Kidney (tissue), 14 donors: ENCODE data around the gene PLEKHG5. TPM values are rescaled to one million over a fixed set of nuclear protein-coding genes. Genes with fewer than 3 reads are reported as not detected.

ENCODE experiments used
- DNase-seq, 5 donors: peaks; one replicate each; pipeline ENCODE4 v3.0.0-alpha.2; 2013 to 2020
- FAIRE-seq: peaks from 2 replicates; lab custom pipeline; 2012; peaks lifted over from hg19 to GRCh38; lab: Jason Lieb, UNC
- H3K27ac ChIP-seq, 2 donors: one replicate each; pipeline ENCODE4 v1.7.0; 2013; ENCODE audit warnings: low read depth in 2 of 2, low read length in 2 of 2, inconsistent platforms in 1 of 2
- H3K27me3 ChIP-seq: one replicate; pipeline ENCODE4 v1.7.1; 2013; ENCODE audit warnings: low read length, inconsistent platforms; ENCODE audit not compliant: control insufficient read depth, insufficient read depth
- H3K36me3 ChIP-seq, 3 donors: one replicate each; pipeline versions ENCODE4 v1.7.0 to v1.7.1; 2013; ENCODE audit warnings: low read length in 3 of 3, control low read depth in 1 of 3, inconsistent platforms in 1 of 3; ENCODE audit not compliant: insufficient read depth in 3 of 3, control insufficient read depth in 2 of 3
- H3K4me1 ChIP-seq, 3 donors: one replicate each; pipeline versions ENCODE4 v1.7.0 to v1.7.1; 2013; ENCODE audit warnings: low read length in 3 of 3, inconsistent platforms in 1 of 3, low read depth in 1 of 3; ENCODE audit not compliant: control insufficient read depth in 2 of 3, insufficient read depth in 2 of 3
- H3K4me3 ChIP-seq, 3 donors: one replicate each; pipeline versions ENCODE4 v1.7.0 to v1.8.1; 2013; ENCODE audit warnings: low read length in 3 of 3, control low read depth in 1 of 3, inconsistent platforms in 1 of 3
- H3K9ac ChIP-seq, 3 donors: one replicate each; pipeline versions ENCODE4 v1.7.0 to v1.7.1; 2013; ENCODE audit warnings: low read length in 3 of 3, control low read depth in 1 of 3, inconsistent platforms in 1 of 3
- H3K9me3 ChIP-seq, 3 donors: one replicate each; pipeline versions ENCODE4 v1.7.0 to v1.7.1; 2013; ENCODE audit warnings: low read length in 3 of 3, control low read depth in 1 of 3, inconsistent platforms in 1 of 3; ENCODE audit not compliant: control insufficient read depth in 2 of 3, insufficient read depth in 1 of 3
- CTCF ChIP-seq: IDR thresholded peaks from 3 replicates; pipeline ENCODE4 v1.5.1; 2012; ENCODE audit warnings: mild to moderate bottlenecking, moderate library complexity, borderline replicate concordance; ENCODE audit not compliant: insufficient read depth; ENCODE audit errors: extremely low read depth
- intact Hi-C: fragments of 100-400 bp; cut with DNase I; formaldehyde crosslinking; loops from one replicate; pipeline ENCODE4 v1.11.1; 2022
- polyA plus RNA-seq: library from polyadenylated mRNA; stranded (reverse); fragments of 350-450 nt; fragmentation: Illumina TruSeq; extraction: RNeasy Lipid Tissue Mini Kit (QIAGEN cat#74804); gene quantifications from one replicate; pipeline ENCODE4 v1.2.3, GENCODE V29; 2014; ENCODE audit warnings: low read depth, low replicate concordance; ENCODE audit not compliant: insufficient read depth
- total RNA-seq: library from RNA; stranded (reverse); fragmentation: NEBNext Ultra II Directional; extraction: Animal tissue kit (Norgen Biotek cat#: 25700); gene quantifications from one replicate; pipeline ENCODE4 v1.2.1, GENCODE V29; 2021
- donor health status: control.
- donor health status: control.
- donor health status: control.
- donor health status: control.
- donor health status: control.
- donor health status: DM: yes; HTN: yes; CAD: no.
- donor health status: Normal renal cell carcinoma (clear cell type).

PLEKHG5 gene
- total and polyA plus RNA-seq, 2 donors from 2014 or later = 4.4 to 14.0 TPM

- Histone ChIP-seq H3K9ac (no peak overlapping the region), H3K27me3 (no peaks in the 10 kb centered on the region), H3K4me1 (peaks cover 0 to 14% (median 6%) of the 10 kb centered on the region in 3 donors), H3K9me3 (no peaks in the 10 kb centered on the region), H3K36me3 (no peaks in the 10 kb centered on the region), H3K4me3 (no peak overlapping the region), H3K27ac (no peak overlapping the region)
- intact Hi-C loops = no loop called here
- FAIRE-seq (no peak), DNase-seq (peak in 2 of 5 donors; percentile 65 to 92)
- no peak for TF ChIP-seq CTCF
These were observed 10.8 kb upstream of the PLEKHG5 start for GRCh38 chr1:6502000-6502891.

- no peak overlapping the region for H3K9ac ChIP-seq
- FAIRE-seq (no peak), DNase-seq (peak in 1 of 5 donors; percentile 34)
- no peak for TF ChIP-seq CTCF
- peaks cover 0 to 18% (median 6%) of the 10 kb centered on the region in 3 donors for H3K4me1 ChIP-seq
- H3K4me3 ChIP-seq = no peak overlapping the region
- no peaks in the 10 kb centered on the region for H3K27me3 ChIP-seq
- no peaks in the 10 kb centered on the region for H3K9me3 ChIP-seq
- H3K36me3 ChIP-seq = no peaks in the 10 kb centered on the region
- intact Hi-C loops = no loop called here
- H3K27ac ChIP-seq = no peak overlapping the region
These were observed 9.9 kb upstream of the PLEKHG5 start for GRCh38 chr1:6501279-6501813.

GRCh38 chr1:6500544-6501278 lies 9.2 kb upstream of the PLEKHG5 start:
- Histone ChIP-seq H3K36me3 (no peaks in the 10 kb centered on the region), H3K9me3 (no peaks in the 10 kb centered on the region), H3K27me3 (no peaks in the 10 kb centered on the region), H3K4me1 (peaks cover 0 to 20% (median 6%) of the 10 kb centered on the region in 3 donors), H3K4me3 (no peak overlapping the region), H3K9ac (no peak overlapping the region), H3K27ac (no peak overlapping the region)
- no peak for FAIRE-seq
- intact Hi-C loops = no loop called here
- peak in 2 of 5 donors; percentile 54 to 85 for DNase-seq
- TF ChIP-seq CTCF = no peak
